Measurements from ENCODE around the gene ARRB1.
A peak's percentile ranks its signal among the peaks of the same experiment; 100 is the strongest.
"Not testable (repeated sequence)": the region's sequence is repeated elsewhere in the genome, so short reads cannot be mapped to it uniquely, and the experiment has no call there.

The ARRB1 gene

DNA sequence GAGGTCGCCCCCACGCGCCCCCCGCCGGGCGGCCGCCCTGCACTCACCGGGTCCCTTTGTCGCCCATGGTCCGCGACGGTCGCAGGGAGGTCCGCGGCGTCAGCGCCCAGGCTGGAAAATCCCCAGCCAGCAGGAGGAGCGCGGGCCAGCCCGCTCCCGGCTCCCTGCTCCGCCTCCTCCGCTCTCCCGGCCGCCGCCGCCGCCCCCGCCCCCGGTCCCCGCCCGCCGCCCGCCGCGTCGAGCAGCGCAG lies at the start of gene ARRB1:
Gene ARRB1 (minus strand): TSS at position 121 of the 250 bp plus-strand sequence. CDS start 54 bp downstream, at position 67.
- DNase-seq = no peak

- no peak for DNase-seq
Measured at GRCh38 chr11:75400146-75400865, 48.8 kb upstream of the ARRB1 start.

- peak; percentile 83 to 88 for DNase-seq
Measured at GRCh38 chr11:75399344-75400145, 48.1 kb upstream of the ARRB1 start, which contains the start of gene RPS3. Gene RPS3, plus strand, starts transcription at chr11:75399518. Its CDS starts 30 bp downstream, at chr11:75399548.

GRCh38 chr11:75398906-75399305 lies 47.4 kb upstream of the ARRB1 start:
- DNase-seq = no peak

DNA sequence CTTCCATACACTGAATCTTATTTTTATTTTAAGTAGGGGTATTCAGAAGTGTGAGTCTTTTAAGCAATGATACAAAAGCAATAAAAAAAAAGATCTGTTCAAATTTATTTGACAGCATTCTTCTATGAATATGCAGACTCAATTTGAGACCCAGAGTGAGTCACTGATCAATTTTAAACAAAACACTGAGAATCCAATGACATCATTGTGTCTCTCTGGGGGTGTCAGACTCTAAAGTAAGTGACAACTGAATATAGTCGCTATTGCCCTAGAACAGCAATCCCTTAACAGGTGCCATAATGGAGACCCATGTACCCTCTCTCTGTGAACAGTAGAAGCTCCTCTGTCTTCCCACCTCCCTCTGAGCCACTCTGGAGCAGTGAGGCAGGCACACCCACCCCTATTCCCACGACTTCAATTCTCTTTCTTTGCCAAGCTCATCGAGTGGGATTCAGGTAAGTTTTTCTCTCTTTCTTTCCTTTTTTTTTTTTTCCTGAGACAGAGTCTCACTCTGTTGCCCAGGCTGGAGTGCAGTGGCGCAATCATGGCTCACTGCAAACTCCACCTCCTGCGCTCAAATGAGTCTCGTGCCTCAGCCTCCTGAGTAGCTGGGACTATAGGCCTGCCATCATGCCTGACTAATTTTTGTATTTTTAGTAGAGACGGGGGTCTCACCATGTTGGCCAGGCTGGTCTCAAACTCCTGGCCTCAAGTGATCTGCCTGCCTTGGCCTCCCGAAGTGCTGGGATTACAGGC lies 42.8 kb upstream of the ARRB1 start:
- DNase-seq = no peak

- DNase-seq = no peak
Measured at GRCh38 chr11:75389925-75390324, 38.5 kb upstream of the ARRB1 start.

DNA sequence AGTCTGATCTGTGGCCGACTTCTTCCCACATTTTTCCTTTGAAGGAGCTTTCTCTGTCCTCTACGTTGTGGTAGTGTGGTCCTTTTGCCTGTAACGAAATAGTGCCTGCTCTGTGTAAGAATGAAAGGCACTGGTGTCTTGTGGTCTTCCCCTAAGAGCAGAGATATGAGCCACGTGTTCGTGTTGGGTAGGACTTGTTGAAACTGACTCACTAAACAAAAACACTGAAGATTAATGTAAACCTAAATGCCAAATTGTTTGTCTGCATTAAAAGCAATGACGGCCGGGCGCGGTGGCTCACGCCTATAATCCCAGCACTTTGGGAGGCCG lies 37.8 kb upstream of the ARRB1 start:
- DNase-seq = no peak

- DNase-seq = peak; percentile 49 to 62
Measured at GRCh38 chr11:75388386-75389275, 37.2 kb upstream of the ARRB1 start.

- no peak for DNase-seq
Measured at GRCh38 chr11:75387736-75388294, 36.4 kb upstream of the ARRB1 start.

- DNase-seq = no peak
Measured at GRCh38 chr11:75386942-75387630, 35.6 kb upstream of the ARRB1 start.

DNA sequence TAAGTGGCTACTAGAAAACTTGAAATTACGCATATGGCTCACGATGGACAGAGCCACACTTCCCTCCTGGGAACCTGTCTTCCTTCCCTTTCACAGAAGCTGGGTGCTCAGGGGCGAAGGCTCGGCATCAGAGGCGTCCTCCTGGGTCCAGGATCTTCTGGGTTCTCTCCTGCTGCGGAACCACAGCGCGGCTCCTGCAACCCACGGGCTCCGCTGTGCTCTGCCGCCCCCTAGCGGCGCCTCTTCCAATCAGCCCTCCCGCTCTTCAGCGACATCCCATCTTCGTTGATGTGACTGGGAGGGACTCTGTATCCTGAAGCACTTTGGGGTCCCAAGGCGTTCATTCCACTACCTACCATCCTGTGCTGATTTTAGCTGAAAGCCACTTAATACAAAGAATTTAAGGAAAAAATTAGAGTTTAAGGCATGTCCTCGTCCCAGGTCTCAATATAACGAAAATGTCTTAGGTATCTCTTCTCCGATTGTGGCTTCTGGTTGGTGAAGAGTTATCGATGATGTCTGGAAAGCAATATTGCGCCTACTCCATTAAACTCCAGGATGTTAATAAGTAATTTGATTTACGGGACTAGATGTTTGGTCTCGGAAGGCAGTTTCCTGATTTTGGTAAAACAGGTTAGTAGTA lies 33.1 kb upstream of the ARRB1 start:
- peak; percentile 64 to 81 for DNase-seq

DNA sequence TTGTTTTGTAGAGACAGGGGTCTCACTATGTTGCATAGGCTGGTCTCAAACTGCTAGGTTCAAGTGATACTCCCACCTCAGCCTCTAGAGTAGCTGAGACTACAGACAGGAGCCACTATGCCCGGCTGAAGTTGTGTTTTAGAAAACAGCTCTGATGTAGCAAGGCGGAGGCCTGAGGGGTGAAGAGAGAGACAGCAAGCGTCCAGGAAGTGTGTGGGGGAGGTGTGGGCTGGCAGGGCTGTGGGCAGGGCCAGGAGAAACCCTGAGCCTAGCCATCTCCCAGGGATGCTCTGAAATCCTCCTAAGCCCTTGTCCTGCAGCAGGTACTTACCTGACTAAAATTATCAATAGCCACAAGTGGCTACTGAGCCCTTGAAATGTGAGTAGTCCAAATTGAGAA lies 31.8 kb upstream of the ARRB1 start:
- peak in 1 of 2 experiments; percentile 22 for DNase-seq

GRCh38 chr11:75380716-75381420 lies 29.4 kb upstream of the ARRB1 start:
- DNase-seq = no peak

DNA sequence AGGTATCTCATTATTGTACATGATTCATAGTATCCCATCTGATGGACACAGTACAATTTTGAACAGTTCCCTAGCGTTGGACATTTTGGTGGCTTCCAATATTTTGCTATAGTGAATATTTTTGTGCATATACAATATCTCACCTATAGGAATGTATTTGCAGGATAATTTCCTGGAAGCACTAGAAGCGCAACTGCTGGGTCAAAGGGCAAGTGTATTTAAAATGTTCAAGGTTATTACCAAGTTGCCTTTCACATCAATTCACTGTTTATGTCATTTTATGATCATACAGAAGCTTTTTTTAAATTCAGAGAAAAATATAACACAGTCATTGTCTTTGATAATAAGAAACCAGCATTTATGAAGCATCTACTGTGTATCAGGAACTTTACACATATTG lies 28.8 kb upstream of the ARRB1 start:
- DNase-seq = no peak

- not testable (repeated sequence) for DNase-seq
Measured at GRCh38 chr11:75378776-75379175, 27.3 kb upstream of the ARRB1 start.

- no peak for DNase-seq
Measured at GRCh38 chr11:75376175-75376574, 24.7 kb upstream of the ARRB1 start.

DNA sequence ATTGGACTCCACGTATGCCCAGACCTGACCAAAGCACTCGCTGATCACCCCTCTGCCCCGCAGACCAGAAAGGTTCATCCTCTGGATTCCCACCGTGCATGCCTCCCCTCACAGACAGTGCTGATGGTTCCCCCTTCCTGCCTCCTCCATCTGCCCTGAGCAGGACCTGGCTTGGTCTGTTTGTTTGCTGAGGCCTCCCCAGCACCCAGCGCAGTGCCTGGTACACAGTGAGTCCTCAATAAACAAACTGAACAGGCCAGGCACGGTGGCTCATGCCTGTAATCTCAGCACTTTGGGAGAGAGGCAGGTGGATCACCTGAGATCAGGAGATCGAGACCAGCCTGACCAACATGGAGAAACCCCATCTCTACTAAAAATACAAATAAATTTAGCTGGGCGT lies 24.2 kb upstream of the ARRB1 start:
- no peak for DNase-seq

DNA sequence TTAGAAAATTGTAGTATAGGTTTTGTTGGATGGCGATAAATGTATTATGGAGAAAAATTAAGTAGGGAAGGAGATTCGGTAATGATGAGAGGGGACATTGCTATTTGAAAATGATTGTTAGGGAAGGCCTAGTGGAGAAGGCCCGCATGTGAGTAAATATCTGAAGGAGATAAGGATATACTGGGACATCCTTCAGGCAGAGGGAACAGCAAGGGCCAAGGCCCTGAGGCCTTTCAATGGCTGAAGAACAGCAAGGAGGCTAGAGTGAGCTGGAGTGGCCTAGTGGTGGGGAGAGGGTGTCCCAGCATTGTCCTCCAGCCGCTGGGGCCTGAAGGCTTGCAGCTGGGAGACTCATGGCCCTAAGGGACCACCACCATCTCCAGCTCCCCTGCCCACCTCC lies 23.2 kb upstream of the ARRB1 start:
- no peak for DNase-seq

- no peak for DNase-seq
Measured at GRCh38 chr11:75373201-75373600, 21.7 kb upstream of the ARRB1 start.

Data from stimulated activated CD4-positive, alpha-beta T cell treated with anti-CD3 and anti-CD28 coated beads, Interleukin-4, amount 100 ng/mL, for 4 hours (primary cell).